Smooth muscle cell (in vitro differentiated cells): ENCODE results near the gene LAMA3. TPM values are rescaled to one million over a fixed set of nuclear protein-coding genes. Genes with fewer than 3 reads are reported as not detected.

Experiments
- DNase-seq: peaks from one replicate; lab custom pipeline; 2025; ENCODE audit not compliant: unreplicated experiment; lab: John Stamatoyannopoulos, UW
- H2AFZ ChIP-seq: fragments of 200-600 bp; sonication (generic); 2 replicates; pipeline ENCODE4 v1.6.0; 2016; ENCODE audit warnings: antibody characterized with exemption, low read depth, mild to moderate bottlenecking
- H3F3A ChIP-seq: fragments of 200-600 bp; sonication (generic); 2 replicates; pipeline ENCODE4 v1.6.0; 2017; ENCODE audit warnings: antibody characterized with exemption, low read depth
- H3K27ac ChIP-seq: fragments of 200-600 bp; sonication (generic); 2 replicates; pipeline ENCODE4 v1.5.1; 2016; ENCODE audit warnings: low read depth, mild to moderate bottlenecking
- H3K27me3 ChIP-seq: fragments of 200-600 bp; sonication (generic); 2 replicates; pipeline ENCODE4 v1.6.1; 2016; ENCODE audit warnings: low read depth, mild to moderate bottlenecking
- H3K36me3 ChIP-seq: fragments of 200-600 bp; sonication (generic); 2 replicates; pipeline ENCODE4 v1.5.1; 2016; ENCODE audit warnings: low read depth
- H3K4me1 ChIP-seq: fragments of 200-600 bp; sonication (generic); 2 replicates; pipeline ENCODE4 v1.5.1; 2016; ENCODE audit warnings: low read depth
- H3K4me2 ChIP-seq: fragments of 200-600 bp; sonication (generic); 2 replicates; pipeline ENCODE4 v1.6.0; 2016; ENCODE audit warnings: mild to moderate bottlenecking
- H3K4me3 ChIP-seq: fragments of 200-600 bp; sonication (generic); 2 replicates; pipeline ENCODE4 v1.5.1; 2016; ENCODE audit warnings: mild to moderate bottlenecking
- H3K79me2 ChIP-seq: fragments of 200-600 bp; sonication (generic); 2 replicates; pipeline ENCODE4 v1.6.0; 2016; ENCODE audit warnings: low read depth, mild to moderate bottlenecking
- H3K9ac ChIP-seq: fragments of 200-600 bp; sonication (generic); 2 replicates; pipeline ENCODE4 v1.6.0; 2016; ENCODE audit warnings: low read depth
- H3K9me3 ChIP-seq: fragments of 200-600 bp; sonication (generic); replicated peaks from 2 replicates; pipeline ENCODE4 v1.5.1; 2016; ENCODE audit warnings: low read depth
- H4K20me1 ChIP-seq: fragments of 200-600 bp; sonication (generic); 2 replicates; pipeline ENCODE4 v1.6.0; 2016; ENCODE audit warnings: low read depth
- WGBS: methylation state at CpG from one replicate; pipeline ENCODE4 v1.1.7; 2016; ENCODE audit warnings: low lambda C conversion rate; 5-methylcytosine and 5-hydroxymethylcytosine counted together
- polyA plus RNA-seq: library from polyadenylated mRNA; unstranded; fragments of >200 nt; fragmentation: Nextera tagmentation; extraction: Ambion mirVana; gene quantifications from 2 replicates; pipeline ENCODE4 v1.2.1, GENCODE V29; 2016
- total RNA-seq: library from RNA; depleted of rRNA; stranded (reverse); fragments of >200 nt; gene quantifications from 2 replicates; pipeline ENCODE4 v1.2.3, GENCODE V29; 2014
- TF ChIP-seq, protein P1 (sequence below): fragments of 200-600 bp; sonication (generic); IDR thresholded peaks from 2 replicates; pipeline ENCODE4 v1.5.1; 2017; ENCODE audit warnings: borderline replicate concordance, mild to moderate bottlenecking, antibody characterized with exemption; ENCODE audit not compliant: insufficient read depth, poor library complexity, severe bottlenecking

LAMA3 gene
- total and polyA plus RNA-seq, 2 experiments from 2014 or later: 7.8 to 23.1 TPM

DNA sequence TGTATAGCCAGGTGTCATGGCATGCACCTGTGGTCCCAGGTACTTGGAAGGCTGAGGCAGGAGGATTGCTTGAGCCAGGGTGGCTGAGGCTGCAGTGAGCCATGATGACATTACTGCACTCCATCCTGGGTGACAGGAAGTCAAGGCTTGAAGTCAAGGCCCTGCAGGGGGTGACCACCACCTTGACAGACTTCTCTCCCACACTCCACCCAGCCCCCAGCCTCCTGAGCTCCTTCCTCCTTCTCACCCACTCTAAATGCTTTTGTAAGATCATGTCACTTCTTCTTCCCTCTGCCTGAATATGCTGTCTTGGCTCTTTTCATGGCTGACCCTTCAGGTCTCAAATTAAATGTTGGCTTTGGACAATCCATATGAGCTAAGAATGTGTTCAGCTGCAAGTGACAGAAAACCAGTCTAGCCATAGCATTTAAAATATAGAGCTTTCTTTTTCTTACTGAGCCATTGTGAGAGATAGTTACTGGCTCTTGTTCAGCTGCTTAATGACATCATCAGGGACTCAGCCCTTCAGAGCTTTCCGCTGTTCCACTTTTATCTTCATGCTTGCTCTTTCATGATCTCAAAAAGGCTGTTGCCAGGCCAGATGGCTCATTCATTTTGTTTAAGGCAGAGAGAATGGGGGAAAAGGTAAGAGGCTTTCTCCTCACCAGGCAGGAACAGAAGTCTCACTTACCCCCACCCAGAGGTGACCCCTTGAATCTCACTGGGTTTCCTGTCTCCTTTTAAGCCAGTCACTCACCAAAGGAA is 288.6 kb downstream of the LAMA3 start:
- peak overlapping the region; percentile 25 for H3K9ac ChIP-seq
- no peak overlapping the region for H3K4me3 ChIP-seq
- H2AFZ ChIP-seq: no peak overlapping the region
- H3K27me3 ChIP-seq: no peaks in the 10 kb centered on the region
- 30% methylated on average over 1 of the region's 1 CpG for WGBS
- H3K4me2 ChIP-seq: peak overlapping the region; percentile 66
- H3K4me1 ChIP-seq: peaks cover 25% of the 10 kb centered on the region
- no peaks in the 10 kb centered on the region for H4K20me1 ChIP-seq
- H3F3A ChIP-seq: no peaks in the 10 kb centered on the region
- no peaks in the 10 kb centered on the region for H3K9me3 ChIP-seq
- TF ChIP-seq, protein P1, sequence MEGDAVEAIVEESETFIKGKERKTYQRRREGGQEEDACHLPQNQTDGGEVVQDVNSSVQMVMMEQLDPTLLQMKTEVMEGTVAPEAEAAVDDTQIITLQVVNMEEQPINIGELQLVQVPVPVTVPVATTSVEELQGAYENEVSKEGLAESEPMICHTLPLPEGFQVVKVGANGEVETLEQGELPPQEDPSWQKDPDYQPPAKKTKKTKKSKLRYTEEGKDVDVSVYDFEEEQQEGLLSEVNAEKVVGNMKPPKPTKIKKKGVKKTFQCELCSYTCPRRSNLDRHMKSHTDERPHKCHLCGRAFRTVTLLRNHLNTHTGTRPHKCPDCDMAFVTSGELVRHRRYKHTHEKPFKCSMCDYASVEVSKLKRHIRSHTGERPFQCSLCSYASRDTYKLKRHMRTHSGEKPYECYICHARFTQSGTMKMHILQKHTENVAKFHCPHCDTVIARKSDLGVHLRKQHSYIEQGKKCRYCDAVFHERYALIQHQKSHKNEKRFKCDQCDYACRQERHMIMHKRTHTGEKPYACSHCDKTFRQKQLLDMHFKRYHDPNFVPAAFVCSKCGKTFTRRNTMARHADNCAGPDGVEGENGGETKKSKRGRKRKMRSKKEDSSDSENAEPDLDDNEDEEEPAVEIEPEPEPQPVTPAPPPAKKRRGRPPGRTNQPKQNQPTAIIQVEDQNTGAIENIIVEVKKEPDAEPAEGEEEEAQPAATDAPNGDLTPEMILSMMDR: no peak
- DNase-seq: no peak
- H3K36me3 ChIP-seq: no peaks in the 10 kb centered on the region
- peak overlapping the region; percentile 76 for H3K27ac ChIP-seq
- no peaks in the 10 kb centered on the region for H3K79me2 ChIP-seq

- no peak overlapping the region for H2AFZ ChIP-seq
- H4K20me1 ChIP-seq: no peaks in the 10 kb centered on the region
- TF ChIP-seq, protein P1: no peak
- peak overlapping the region; percentile 56 for H3K4me2 ChIP-seq
- no peaks in the 10 kb centered on the region for H3K36me3 ChIP-seq
- DNase-seq: no peak
- H3K9me3 ChIP-seq: no peaks in the 10 kb centered on the region
- H3K9ac ChIP-seq: peak overlapping the region; percentile 42
- H3K79me2 ChIP-seq: no peaks in the 10 kb centered on the region
- H3K4me3 ChIP-seq: no peak overlapping the region
- H3F3A ChIP-seq: no peaks in the 10 kb centered on the region
- peak overlapping the region; percentile 76 for H3K27ac ChIP-seq
- H3K4me1 ChIP-seq: peaks cover 30% of the 10 kb centered on the region
- WGBS: 48% methylated on average over 8 of the region's 8 CpGs
- no peaks in the 10 kb centered on the region for H3K27me3 ChIP-seq
Observed at GRCh38 chr18:23981369-23981980, 292.2 kb downstream of the LAMA3 start.

- Histone ChIP-seq H3K79me2 (no peaks in the 10 kb centered on the region), H3K4me1 (peaks cover 30% of the 10 kb centered on the region), H3K9ac (peak overlapping the region; percentile 42), H2AFZ (peak overlapping the region; percentile 49), H3K27ac (peak overlapping the region; percentile 76), H3F3A (no peaks in the 10 kb centered on the region), H3K4me2 (peak overlapping the region; percentile 56), H3K27me3 (no peaks in the 10 kb centered on the region), H3K4me3 (peak overlapping the region; percentile 21), H3K9me3 (no peaks in the 10 kb centered on the region), H4K20me1 (no peaks in the 10 kb centered on the region), H3K36me3 (no peaks in the 10 kb centered on the region)
- TF ChIP-seq, protein P1: no peak
- 42% methylated on average over 17 of the region's 17 CpGs for WGBS
- DNase-seq: peak; percentile 4
Observed at GRCh38 chr18:23982155-23983079, 293.2 kb downstream of the LAMA3 start.
